SU-DHL-6 (cell line): ENCODE data around the gene EEPD1.
"Not testable (repeated sequence)": the region's sequence is repeated elsewhere in the genome, so short reads cannot be mapped to it uniquely, and the experiment has no call there.

Experiments
- CTCF ChIP-seq: fragments of 200-600 bp; sonication (generic); IDR thresholded peaks from one replicate; pipeline ENCODE4 v1.5.1; 2017; ENCODE audit warnings: antibody characterized with exemption, mild to moderate bottlenecking, low read length, moderate library complexity; ENCODE audit not compliant: insufficient read depth, poor library complexity, severe bottlenecking
- EZH2phosphoT487 ChIP-seq: fragments of 200-600 bp; sonication (generic), shearing (Covaris generic); conservative IDR thresholded peaks from 2 replicates; pipeline ENCODE4 v1.6.1; 2018; ENCODE audit warnings: mild to moderate bottlenecking, antibody characterized with exemption, low read length, moderate library complexity, mixed read lengths

DNA sequence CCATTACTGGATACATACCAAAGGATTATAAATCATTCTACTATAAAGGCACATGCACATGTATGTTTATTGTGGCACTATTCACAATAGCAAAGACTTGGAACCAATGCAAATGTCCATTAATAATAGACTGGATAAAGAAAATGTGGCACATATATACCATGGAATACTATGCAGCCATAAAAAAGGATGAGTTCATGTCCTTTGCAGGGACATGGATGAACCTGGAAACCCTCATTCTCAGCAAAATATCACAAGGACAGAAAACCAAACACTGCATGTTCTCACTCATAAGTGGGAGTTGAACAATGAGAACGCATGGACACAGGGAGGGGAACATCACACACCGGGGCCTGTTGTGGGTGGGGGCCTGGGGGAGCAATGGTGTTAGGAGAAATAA is 27.4 kb upstream of the EEPD1 start:
- TF ChIP-seq CTCF, EZH2phosphoT487: not testable (repeated sequence)
